Cardiac muscle cell (in vitro differentiated cells and primary cell): Measurements from ENCODE around the gene S100A6. TPM values are rescaled to one million over a fixed set of nuclear protein-coding genes. Genes with fewer than 3 reads are reported as not detected.
"Not testable (repeated sequence)": the region's sequence is repeated elsewhere in the genome, so short reads cannot be mapped to it uniquely, and the experiment has no call there.

Experiments
- DNase-seq, 2 donors: peaks; one replicate each; pipeline versions ENCODE4 v3.0.0 to v3.0.0-alpha.2; 2010 to 2017; ENCODE audit warnings: low read depth in 1 of 2, low spot score in 1 of 2
- H3K27ac ChIP-seq: fragments of 200-600 bp; sonication (generic); 2 replicates; pipeline ENCODE4 v1.5.1; 2016
- H3K27me3 ChIP-seq: fragments of 200-600 bp; sonication (generic); 2 replicates; pipeline ENCODE4 v1.6.0; 2016; ENCODE audit warnings: control low read depth
- H3K36me3 ChIP-seq: fragments of 200-600 bp; sonication (generic); 2 replicates; pipeline ENCODE4 v1.5.1; 2016; ENCODE audit warnings: control low read depth
- H3K4me1 ChIP-seq: fragments of 200-600 bp; sonication (generic); 2 replicates; pipeline ENCODE4 v1.8.1; 2017; ENCODE audit warnings: low read depth, mild to moderate bottlenecking, mixed run types
- H3K4me3 ChIP-seq: fragments of 200-600 bp; sonication (generic); 2 replicates; pipeline ENCODE4 v1.5.1; 2016; ENCODE audit warnings: mild to moderate bottlenecking
- H3K9me3 ChIP-seq: fragments of 200-600 bp; sonication (generic); 2 replicates; pipeline ENCODE4 v1.5.1; 2017; ENCODE audit warnings: low read depth, mild to moderate bottlenecking, control low read depth
- CTCF ChIP-seq: IDR thresholded peaks from 2 replicates; pipeline ENCODE4 v1.5.1; 2012; ENCODE audit warnings: low read depth, mild to moderate bottlenecking, low read length
- polyA plus RNA-seq: library from polyadenylated mRNA; unstranded; fragments of >200 nt; fragmentation: Nextera tagmentation; extraction: Ambion mirVana; gene quantifications from 2 replicates; pipeline ENCODE4 v1.2.1, GENCODE V29; 2016
- total RNA-seq: library from RNA; depleted of rRNA; stranded (reverse); fragments of >200 nt; gene quantifications from 2 replicates; pipeline ENCODE4 v1.2.3, GENCODE V29; 2016

S100A6 gene
- total RNA-seq: 13.7 and 23.1 TPM in 2 replicates
- 40.7 and 54.7 TPM in 2 replicates for polyA plus RNA-seq

GRCh38 chr1:153535242-153536011 lies at the start of gene S100A6:
Gene S100A6, minus strand, starts transcription at chr1:153535991. Its CDS starts 652 bp downstream, at chr1:153535339.
- H3K27me3 ChIP-seq: no peaks in the 10 kb centered on the region
- H3K36me3 ChIP-seq: no peaks in the 10 kb centered on the region
- TF ChIP-seq CTCF: no peak
- H3K9me3 ChIP-seq: no peaks in the 10 kb centered on the region
- peak in 1 of 2 donors; percentile 37 for DNase-seq
- peaks cover 11% of the 10 kb centered on the region for H3K4me1 ChIP-seq
- no peak within 1 kb of the TSS for H3K27ac ChIP-seq
- H3K4me3 ChIP-seq: peak within 1 kb of the TSS; percentile 17

GRCh38 chr1:153585006-153585405 lies 49.2 kb upstream of the S100A6 start:
- no peaks in the 10 kb centered on the region for H3K27me3 ChIP-seq
- DNase-seq: peak in 1 of 2 donors; percentile 35
- no peak for TF ChIP-seq CTCF
- peaks cover 8% of the 10 kb centered on the region for H3K4me1 ChIP-seq
- no peak overlapping the region for H3K27ac ChIP-seq
- H3K36me3 ChIP-seq: no peaks in the 10 kb centered on the region
- H3K9me3 ChIP-seq: no peaks in the 10 kb centered on the region
- H3K4me3 ChIP-seq: no peak overlapping the region

- H3K27me3 ChIP-seq: no peaks in the 10 kb centered on the region
- DNase-seq: no peak
- H3K9me3 ChIP-seq: no peaks in the 10 kb centered on the region
- no peak for TF ChIP-seq CTCF
- H3K4me3 ChIP-seq: no peak overlapping the region
- no peak overlapping the region for H3K27ac ChIP-seq
- no peaks in the 10 kb centered on the region for H3K36me3 ChIP-seq
- peaks cover 8% of the 10 kb centered on the region for H3K4me1 ChIP-seq
Observed at GRCh38 chr1:153583976-153584375, 48.2 kb upstream of the S100A6 start.

GRCh38 chr1:153583514-153583913 lies 47.7 kb upstream of the S100A6 start:
- not testable (repeated sequence) for H3K27ac ChIP-seq, H3K9me3 ChIP-seq, H3K4me1 ChIP-seq, DNase-seq, H3K27me3 ChIP-seq, H3K4me3 ChIP-seq, H3K36me3 ChIP-seq

- H3K4me3 ChIP-seq, DNase-seq, H3K9me3 ChIP-seq, H3K4me1 ChIP-seq, H3K27me3 ChIP-seq, H3K36me3 ChIP-seq, H3K27ac ChIP-seq: not testable (repeated sequence)
Observed at GRCh38 chr1:153582836-153583235, 47.0 kb upstream of the S100A6 start.

- Histone ChIP-seq H3K27ac (no peak overlapping the region), H3K27me3 (no peaks in the 10 kb centered on the region), H3K36me3 (no peaks in the 10 kb centered on the region), H3K4me3 (no peak overlapping the region), H3K9me3 (no peaks in the 10 kb centered on the region), H3K4me1 (peaks cover 5% of the 10 kb centered on the region)
- TF ChIP-seq CTCF: no peak
- no peak for DNase-seq
Observed at GRCh38 chr1:153578936-153579335, 43.1 kb upstream of the S100A6 start.
